Stimulated activated CD8-positive, alpha-beta memory T cell treated with anti-CD3 and anti-CD28 coated beads, Interleukin-15, amount 100 ng/mL, for 4 hours (primary cell): ENCODE results near the gene IGSF8.
"Not testable (repeated sequence)": the region's sequence is repeated elsewhere in the genome, so short reads cannot be mapped to it uniquely, and the experiment has no call there.

Experiments used
- DNase-seq, 2 donors: peaks; one replicate each; pipeline ENCODE4 v3.0.0-alpha.2; 2020; ENCODE audit warnings: low read depth in 2 of 2

Gene IGSF8

GRCh38 chr1:160127865-160128523 is 29.6 kb upstream of the IGSF8 start:
- no peak for DNase-seq

GRCh38 chr1:160127381-160127780 is 29.0 kb upstream of the IGSF8 start:
- no peak for DNase-seq

GRCh38 chr1:160126342-160126741 is 27.9 kb upstream of the IGSF8 start:
- DNase-seq = not testable (repeated sequence)

- no peak for DNase-seq
Measured at GRCh38 chr1:160125746-160126145, 27.3 kb upstream of the IGSF8 start.

- no peak for DNase-seq
Measured at GRCh38 chr1:160124705-160125478, 26.5 kb upstream of the IGSF8 start.

GRCh38 chr1:160123726-160124125 is 25.3 kb upstream of the IGSF8 start:
- no peak for DNase-seq

- DNase-seq = no peak
Measured at GRCh38 chr1:160122978-160123495, 24.6 kb upstream of the IGSF8 start.

GRCh38 chr1:160121388-160121787 is 23.0 kb upstream of the IGSF8 start:
- DNase-seq = no peak

- DNase-seq = no peak
Measured at GRCh38 chr1:160120797-160121196, 22.4 kb upstream of the IGSF8 start.

GRCh38 chr1:160118928-160119327 is 20.5 kb upstream of the IGSF8 start:
- DNase-seq = no peak

GRCh38 chr1:160117709-160118183 is 19.3 kb upstream of the IGSF8 start:
- no peak for DNase-seq

GRCh38 chr1:160117300-160117699 is 18.9 kb upstream of the IGSF8 start:
- no peak for DNase-seq

- DNase-seq = no peak
Measured at GRCh38 chr1:160116283-160117147, 18.1 kb upstream of the IGSF8 start.

- no peak for DNase-seq
Measured at GRCh38 chr1:160115545-160116282, 17.3 kb upstream of the IGSF8 start, which contains the start of gene ATP1A2. TSS of gene ATP1A2 (plus strand) at chr1:160115759. CDS start at chr1:160115862, 103 bp downstream.

GRCh38 chr1:160114085-160114484 is 15.7 kb upstream of the IGSF8 start:
- no peak for DNase-seq

GRCh38 chr1:160113407-160113806 is 15.0 kb upstream of the IGSF8 start:
- DNase-seq = no peak

GRCh38 chr1:160112357-160112756 is 13.9 kb upstream of the IGSF8 start:
- no peak for DNase-seq

- not testable (repeated sequence) for DNase-seq
Measured at GRCh38 chr1:160111462-160111861, 13.0 kb upstream of the IGSF8 start.

GRCh38 chr1:160109686-160110085 is 11.3 kb upstream of the IGSF8 start:
- no peak for DNase-seq

GRCh38 chr1:160108888-160109662 is 10.7 kb upstream of the IGSF8 start:
- DNase-seq = no peak
